Liver (tissue), 9 donors: ENCODE results near the gene RUNX1. TPM values are rescaled to one million over a fixed set of nuclear protein-coding genes. Genes with fewer than 3 reads are reported as not detected.

Experiments used
- DNase-seq: peaks from one replicate; pipeline ENCODE4 v3.0.0-alpha.2; 2017; ENCODE audit warnings: low spot score
- H3K27ac ChIP-seq, 2 donors: one replicate each; pipeline ENCODE4 v1.7.0; 2013; ENCODE audit warnings: inconsistent platforms in 2 of 2, low read length in 2 of 2, control low read depth in 1 of 2, low read depth in 1 of 2, mild to moderate bottlenecking in 1 of 2
- H3K27me3 ChIP-seq, 4 donors: one replicate each; pipeline versions ENCODE4 v1.6.1 to v1.7.0; 2013; ENCODE audit warnings: low read length in 3 of 4, inconsistent platforms in 1 of 4, mild to moderate bottlenecking in 1 of 4, moderate library complexity in 1 of 4; ENCODE audit not compliant: control insufficient read depth in 4 of 4, insufficient read depth in 4 of 4
- H3K36me3 ChIP-seq, 4 donors: one replicate each; pipeline versions ENCODE4 v1.6.1 to v1.7.0; 2013; ENCODE audit warnings: low read length in 3 of 4, mild to moderate bottlenecking in 3 of 4, low read depth in 1 of 4, moderate library complexity in 1 of 4; ENCODE audit not compliant: control insufficient read depth in 4 of 4, insufficient read depth in 3 of 4
- H3K4me1 ChIP-seq, 4 donors: one replicate each; pipeline versions ENCODE4 v1.6.1 to v1.7.0; 2013; ENCODE audit warnings: low read length in 3 of 4, mild to moderate bottlenecking in 3 of 4, moderate library complexity in 1 of 4; ENCODE audit not compliant: control insufficient read depth in 4 of 4, insufficient read depth in 4 of 4
- H3K4me3 ChIP-seq, 3 donors: one replicate each; pipeline versions ENCODE4 v1.6.1 to v1.7.0; 2013; ENCODE audit warnings: low read length in 3 of 3, control low read depth in 1 of 3, low read depth in 1 of 3, mild to moderate bottlenecking in 1 of 3
- H3K9ac ChIP-seq, 2 donors: one replicate each; pipeline ENCODE4 v1.7.0; 2013; ENCODE audit warnings: low read length in 2 of 2, mild to moderate bottlenecking in 2 of 2, moderate library complexity in 2 of 2, control low read depth in 1 of 2, low read depth in 1 of 2
- H3K9me3 ChIP-seq, 4 donors: one replicate each; pipeline versions ENCODE4 v1.6.1 to v1.7.0; 2013; ENCODE audit warnings: low read length in 3 of 4; ENCODE audit not compliant: control insufficient read depth in 4 of 4
- ATF3 ChIP-seq: IDR thresholded peaks from 2 replicates; pipeline ENCODE4 v1.6.1; 2016; ENCODE audit warnings: antibody characterized with exemption
- CTCF ChIP-seq: fragments of 150-350 bp; IDR thresholded peaks from 2 replicates; pipeline ENCODE4 v1.5.1; 2017; ENCODE audit warnings: improper control_type of control experiment, low read depth, low read length; ENCODE audit not compliant: missing input control
- EGR1 ChIP-seq, 2 donors: IDR thresholded peaks; 2 replicates each; pipeline ENCODE4 v1.6.1; 2016 to 2018; ENCODE audit warnings: antibody characterized with exemption in 2 of 2, low read depth in 2 of 2
- FOXA1 ChIP-seq: IDR thresholded peaks from 2 replicates; pipeline ENCODE4 v1.6.1; 2016; ENCODE audit warnings: antibody characterized with exemption
- FOXA2 ChIP-seq: IDR thresholded peaks from 2 replicates; pipeline ENCODE4 v1.6.1; 2016; ENCODE audit warnings: antibody characterized with exemption
- GABPA ChIP-seq, 2 donors: IDR thresholded peaks in 1 of 2; conservative IDR thresholded peaks in 1 of 2; 2 replicates each; pipeline ENCODE4 v1.6.1; 2016; ENCODE audit warnings: antibody characterized with exemption in 2 of 2, mild to moderate bottlenecking in 1 of 2, moderate library complexity in 1 of 2
- HNF4A ChIP-seq, 2 donors: conservative IDR thresholded peaks; 2 replicates each; pipeline ENCODE4 v1.6.1; 2016; ENCODE audit warnings: antibody characterized with exemption in 2 of 2, mild to moderate bottlenecking in 2 of 2
- HNF4G ChIP-seq: IDR thresholded peaks from 2 replicates; pipeline ENCODE4 v1.6.1; 2016; ENCODE audit warnings: antibody characterized with exemption
- JUND ChIP-seq, 2 donors: IDR thresholded peaks; 2 replicates each; pipeline ENCODE4 v1.6.1; 2016; ENCODE audit warnings: antibody characterized with exemption in 2 of 2
- MAX ChIP-seq: IDR thresholded peaks from 2 replicates; pipeline ENCODE4 v1.6.1; 2016; ENCODE audit warnings: antibody characterized with exemption
- NR2F2 ChIP-seq: IDR thresholded peaks from 2 replicates; pipeline ENCODE4 v1.6.1; 2016; ENCODE audit warnings: antibody characterized with exemption
- RAD21 ChIP-seq, 2 donors: IDR thresholded peaks; 2 replicates each; pipeline ENCODE4 v1.6.1; 2016; ENCODE audit warnings: antibody characterized with exemption in 2 of 2, mild to moderate bottlenecking in 2 of 2
- REST ChIP-seq: IDR thresholded peaks from 2 replicates; pipeline ENCODE4 v1.6.1; 2016; ENCODE audit warnings: antibody characterized with exemption, mild to moderate bottlenecking
- RXRA ChIP-seq, 2 donors: IDR thresholded peaks; 2 replicates each; pipeline ENCODE4 v1.6.1; 2017 to 2018; ENCODE audit warnings: antibody characterized with exemption in 2 of 2, mild to moderate bottlenecking in 1 of 2
- SP1 ChIP-seq: IDR thresholded peaks from 2 replicates; pipeline ENCODE4 v1.6.1; 2018; ENCODE audit warnings: antibody characterized with exemption, mild to moderate bottlenecking
- TAF1 ChIP-seq: conservative IDR thresholded peaks from 2 replicates; pipeline ENCODE4 v1.6.1; 2016; ENCODE audit warnings: antibody characterized with exemption, mild to moderate bottlenecking
- YY1 ChIP-seq: IDR thresholded peaks from 2 replicates; pipeline ENCODE4 v1.6.1; 2016; ENCODE audit warnings: antibody characterized with exemption, mild to moderate bottlenecking
- ZBTB33 ChIP-seq: IDR thresholded peaks from 2 replicates; pipeline ENCODE4 v1.6.1; 2016; ENCODE audit warnings: antibody characterized with exemption
- WGBS: extraction: QIAGEN DNeasy Blood & Tissue Kit; methylation state at CpG from one replicate; pipeline ENCODE4 v1.1.7; 2013; 5-methylcytosine and 5-hydroxymethylcytosine counted together
- polyA plus RNA-seq, 2 donors: library from polyadenylated mRNA; stranded (reverse) in 1 of 2; unstranded in 1 of 2; fragments of 200-250 nt in 1 of 2; fragments of >200 nt in 1 of 2; fragmentation: Nextera tagmentation in 1 of 2; extraction: Ambion mirVana in 1 of 2; gene quantifications; one replicate each; pipeline versions ENCODE4 v1.2.1 to v1.2.3, GENCODE V29; 2013 to 2015
- total RNA-seq, 2 donors: library from RNA; depleted of rRNA; stranded (reverse); fragments of >200 nt; gene quantifications; one replicate each; pipeline ENCODE4 v1.2.3, GENCODE V29; 2014
- donor health status: healthy.
- donor health status: healthy.
- donor health status: healthy.
- donor health status: healthy.
- donor health status: healthy.

The RUNX1 gene
- total and polyA plus RNA-seq, 4 donors = 0.98 to 7.2 (median 3.1) TPM

DNA sequence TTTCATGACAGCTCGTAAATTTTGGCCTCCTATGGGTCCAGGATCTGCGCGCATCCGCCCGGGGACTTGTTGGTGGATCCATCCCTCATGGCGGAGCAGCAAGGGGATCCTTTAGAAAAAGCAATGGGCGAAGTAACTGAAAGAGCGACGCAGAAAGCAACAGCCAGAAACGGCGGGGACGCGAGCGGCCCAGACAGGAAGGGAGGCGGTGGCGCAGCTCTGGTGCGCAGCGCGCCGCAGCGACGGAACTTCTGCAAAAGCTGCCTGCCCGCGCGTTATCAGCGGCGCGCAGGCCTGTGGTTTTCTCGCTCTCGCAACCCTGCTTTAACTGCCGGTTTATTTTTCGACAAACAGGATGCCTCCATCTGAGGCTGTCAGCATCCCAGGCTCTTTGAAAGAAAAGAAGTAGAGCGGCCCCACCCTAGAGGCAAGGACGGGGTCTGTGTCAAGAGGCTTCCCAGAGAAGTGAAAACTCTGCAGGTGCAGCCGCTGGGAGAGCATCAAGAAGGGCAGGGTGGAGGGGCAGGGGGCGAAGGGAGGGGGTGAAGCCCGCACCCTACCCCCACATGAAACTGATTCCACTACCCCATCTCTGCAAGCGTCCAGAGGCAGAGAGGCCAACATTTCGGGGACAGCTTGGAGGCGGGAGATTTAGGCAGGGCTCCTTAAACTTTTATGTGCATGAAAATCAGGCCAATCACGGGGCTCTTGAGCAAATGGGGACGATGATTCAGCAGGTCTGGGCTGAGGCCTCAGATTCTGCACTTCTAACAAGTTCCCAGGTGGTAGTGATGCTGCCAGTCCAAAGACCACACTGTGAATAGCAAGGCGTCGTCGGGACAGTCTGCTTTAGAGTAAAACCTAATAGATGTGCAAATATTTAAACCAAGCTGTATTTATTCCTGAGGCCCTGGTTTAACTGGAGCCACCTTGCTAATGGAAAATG lies 22.2 kb downstream of the RUNX1 start:
- Histone ChIP-seq H3K27ac (peak overlapping the region; percentile 36 to 64), H3K27me3 (no peaks in the 10 kb centered on the region), H3K9ac (no peak overlapping the region), H3K4me3 (no peak overlapping the region), H3K36me3 (no peaks in the 10 kb centered on the region), H3K4me1 (peaks cover 0 to 4% (median 0%) of the 10 kb centered on the region in 4 donors), H3K9me3 (no peaks in the 10 kb centered on the region)
- DNase-seq = peak; percentile 77
- no peak for TF ChIP-seq ZBTB33
- peak; percentile 12 for TF ChIP-seq YY1
- TF ChIP-seq TAF1 = no peak
- WGBS = 52% methylated on average over 45 of the region's 45 CpGs

- H3K4me3 ChIP-seq = no peak overlapping the region
- H3K4me1 ChIP-seq = peaks cover 0 to 4% (median 0%) of the 10 kb centered on the region in 4 donors
- H3K27ac ChIP-seq = no peak overlapping the region
- WGBS = 73% methylated on average over 5 of the region's 5 CpGs
- H3K9ac ChIP-seq = peak overlapping the region in 1 of 2 donors; percentile 19
- no peak for DNase-seq
- TF ChIP-seq FOXA2 (no peak), REST (no peak), HNF4A (conservative IDR thresholded peaks at IDR 0.05) (no peak), RXRA (IDR thresholded peaks at IDR 0.05) (no peak), YY1 (no peak), CTCF (no peak), EGR1 (IDR thresholded peaks at IDR 0.05; ENCODE audit: low read depth in 2 of 2) (no peak), NR2F2 (no peak), JUND (IDR thresholded peaks at IDR 0.05) (no peak), ATF3 (no peak), RAD21 (IDR thresholded peaks at IDR 0.05) (no peak), SP1 (no peak), FOXA1 (no peak), GABPA (IDR thresholded peaks at IDR 0.05 in 1 of 2, conservative IDR thresholded peaks at IDR 0.05 in 1 of 2) (no peak), TAF1 (no peak), MAX (no peak), ZBTB33 (no peak), HNF4G (no peak)
- H3K36me3 ChIP-seq = no peaks in the 10 kb centered on the region
- no peaks in the 10 kb centered on the region for H3K9me3 ChIP-seq
- no peaks in the 10 kb centered on the region for H3K27me3 ChIP-seq
Observed at GRCh38 chr21:35026153-35026500, 23.0 kb downstream of the RUNX1 start.
